Nucleus accumbens (tissue), 56 donors: ENCODE measurements around the gene ENOX1.

Experiments
- DNase-seq, 56 donors: peaks; one replicate each; lab custom pipeline; 2025; lab: John Stamatoyannopoulos, UW

ENOX1 gene

DNA sequence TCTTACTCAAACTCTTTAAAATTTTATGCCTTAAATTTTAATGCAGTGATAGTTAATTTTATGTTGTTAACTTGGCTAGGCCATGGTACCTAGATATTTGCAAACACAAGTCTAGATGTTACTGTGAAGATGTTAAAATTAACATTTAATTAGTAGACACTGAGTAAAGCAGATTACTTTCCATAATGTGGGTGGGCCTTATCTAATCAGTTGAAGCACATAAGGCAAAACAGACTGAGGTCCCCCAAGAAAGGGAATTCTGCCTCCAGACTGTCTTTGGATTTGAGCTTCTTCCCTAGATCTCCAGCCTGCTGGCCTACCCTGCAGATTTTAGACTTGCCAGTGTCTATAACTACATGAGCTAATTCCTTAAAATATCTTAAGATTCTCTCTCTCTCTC lies 294.0 kb downstream of the ENOX1 start:
- DNase-seq, result no peak

DNA sequence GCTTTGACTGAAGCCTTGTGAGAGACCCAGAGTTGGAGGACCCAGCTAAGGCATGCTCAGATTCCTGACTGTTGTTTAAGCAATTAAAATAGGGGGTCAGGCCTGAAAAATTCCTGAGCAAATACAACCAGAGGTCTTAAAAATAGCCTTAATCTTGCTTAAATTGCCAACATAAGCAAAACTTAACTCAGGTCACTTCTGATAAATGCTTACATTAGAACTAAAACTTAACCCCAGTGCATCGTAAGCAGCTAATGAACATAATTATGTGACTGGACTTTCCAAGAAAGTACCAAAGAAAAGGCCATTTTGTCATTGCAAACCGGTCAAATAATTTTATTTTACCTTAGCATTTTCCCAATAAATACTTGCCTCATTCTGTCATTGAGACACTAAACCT lies 294.5 kb downstream of the ENOX1 start:
- DNase-seq, result no peak

DNA sequence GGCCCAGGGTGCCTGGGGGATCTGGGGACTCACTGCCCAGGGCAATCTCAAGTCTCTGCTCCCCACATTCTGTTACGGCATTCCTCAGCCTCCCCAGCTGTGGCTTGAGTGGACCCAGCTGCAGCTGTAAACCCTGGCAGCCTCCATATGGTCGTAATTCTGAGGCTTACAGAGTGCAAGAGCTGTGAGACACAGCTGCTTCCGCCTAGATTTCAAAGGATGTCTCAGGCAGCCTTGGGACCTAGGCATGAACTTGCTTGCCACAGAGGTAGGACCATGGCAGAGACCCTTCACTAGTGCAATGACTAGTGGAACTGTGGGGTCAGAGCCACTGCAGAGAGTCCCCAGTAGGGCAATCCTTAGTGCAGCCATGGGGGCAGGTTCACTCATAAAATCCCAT lies 297.5 kb downstream of the ENOX1 start:
- DNase-seq, result peak in 8 of 56 donors; percentile 4 to 19 (median 12)

DNA sequence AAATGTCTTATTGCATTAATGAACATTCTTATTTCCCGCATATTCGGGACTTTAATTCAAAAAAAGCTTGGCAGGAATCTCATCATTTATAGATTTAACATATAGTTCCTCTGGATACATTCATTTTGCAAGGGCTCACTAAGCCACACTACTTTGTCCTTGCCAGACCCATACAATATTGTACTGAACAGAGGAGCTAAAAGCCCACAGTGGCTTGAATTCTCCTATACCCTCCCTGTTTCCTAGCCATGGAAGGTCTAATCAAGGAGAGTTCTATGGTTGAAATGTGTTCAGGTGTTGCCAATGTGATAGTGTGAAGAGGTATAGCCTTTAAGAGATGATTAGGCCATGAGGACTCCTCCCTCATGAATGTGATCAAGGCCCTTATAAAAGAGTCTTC lies 298.9 kb downstream of the ENOX1 start:
- DNase-seq, result no peak

- DNase-seq, result no peak
Measured at GRCh38 chr13:43487461-43487860, 299.3 kb downstream of the ENOX1 start.

DNA sequence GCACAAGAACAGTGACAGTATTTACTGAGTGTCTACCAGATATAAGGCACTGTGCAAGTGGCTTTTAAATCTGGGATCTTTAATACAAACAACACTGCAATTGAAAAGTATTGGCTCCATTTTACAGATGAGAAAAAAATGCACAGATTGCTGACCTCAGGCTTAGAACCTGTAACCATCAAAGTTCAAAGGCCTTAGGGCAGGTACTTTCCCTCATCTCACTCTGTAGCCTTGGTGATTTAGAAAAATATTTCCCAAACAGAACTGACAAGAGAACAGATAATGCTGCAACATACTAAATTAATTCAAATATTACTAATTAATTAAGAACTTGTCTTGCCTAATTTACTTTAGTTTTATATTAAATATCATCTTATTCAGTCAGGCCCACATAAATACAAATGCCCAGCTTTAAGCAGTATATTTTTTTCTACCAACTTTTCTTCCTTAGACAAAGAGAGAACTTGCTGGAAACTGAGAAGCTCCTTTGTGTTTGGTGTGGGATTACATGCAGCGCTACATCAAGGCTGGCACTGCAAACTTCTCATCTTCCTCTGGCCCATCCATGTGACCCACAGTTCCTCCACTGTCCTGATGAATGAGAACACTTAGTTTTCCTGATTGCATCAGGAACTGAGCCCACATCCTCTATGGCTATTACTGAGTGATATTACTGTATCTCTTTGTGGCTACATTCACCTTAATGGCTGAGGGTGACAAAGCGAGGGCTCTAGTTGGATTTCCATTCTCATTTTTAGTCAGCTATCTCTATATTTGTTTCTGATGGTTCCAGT lies 302.1 kb downstream of the ENOX1 start:
- peak in 14 of 56 donors; percentile 2 to 62 (median 13) for DNase-seq

DNA sequence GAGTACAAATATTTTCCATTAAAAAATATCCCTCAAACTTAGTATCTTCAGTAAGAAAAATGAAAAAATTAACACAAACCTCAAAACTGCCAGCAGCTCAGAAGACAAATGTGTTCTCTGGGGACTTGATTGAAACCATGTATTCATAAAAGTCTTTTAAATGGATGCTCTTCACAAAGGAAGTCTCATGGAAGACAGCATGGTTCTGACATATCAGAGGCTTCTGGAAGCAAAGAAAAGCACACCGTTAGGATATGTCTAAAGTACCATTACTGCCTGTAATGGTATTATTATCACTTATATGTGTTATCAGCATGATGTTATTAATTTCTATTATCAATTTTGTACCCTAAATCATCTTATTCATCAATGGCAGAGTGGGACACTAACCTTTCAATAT lies 302.8 kb downstream of the ENOX1 start:
- no peak for DNase-seq

GRCh38 chr13:43482641-43483040 lies 304.1 kb downstream of the ENOX1 start:
- no peak for DNase-seq

DNA sequence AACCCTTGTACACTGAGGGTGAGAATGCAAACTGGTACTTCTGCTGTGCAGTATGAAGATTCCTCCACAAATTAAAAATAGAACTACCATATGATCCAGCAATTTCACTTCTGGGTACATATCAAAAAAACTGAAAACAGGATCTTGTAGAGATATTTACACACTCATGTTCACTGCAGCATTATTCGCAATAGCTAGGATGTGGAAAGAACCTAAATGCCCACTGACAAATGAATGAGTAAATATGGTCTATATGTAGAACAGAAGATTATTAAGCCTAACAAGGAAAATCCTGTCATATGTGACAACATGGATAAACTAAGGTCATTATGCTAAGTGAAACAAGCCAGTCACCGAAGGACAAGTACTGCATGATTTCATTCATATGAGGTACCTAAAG lies 304.7 kb downstream of the ENOX1 start:
- DNase-seq, result no peak

GRCh38 chr13:43478902-43479301 lies 307.9 kb downstream of the ENOX1 start:
- DNase-seq, result no peak

DNA sequence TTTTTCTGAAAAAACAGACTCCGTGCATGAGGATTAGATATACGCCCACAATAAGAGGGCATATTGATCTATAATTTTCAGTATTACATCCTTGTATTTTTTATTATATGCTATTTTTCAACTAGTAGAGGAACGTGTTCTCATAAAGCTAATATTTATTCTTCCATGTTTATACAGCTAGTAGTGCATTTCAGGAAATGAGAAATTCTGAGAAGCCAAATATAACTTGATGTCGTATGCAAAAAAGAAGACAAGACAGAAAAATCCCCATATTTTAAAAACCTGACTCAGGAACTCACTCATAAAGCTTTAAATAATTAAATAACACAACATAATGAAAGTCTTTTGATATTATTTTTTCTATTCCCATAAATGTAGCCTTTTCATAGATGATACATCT lies 308.6 kb downstream of the ENOX1 start:
- no peak for DNase-seq

- DNase-seq, result no peak
Measured at GRCh38 chr13:43475140-43475539, 311.6 kb downstream of the ENOX1 start.

DNA sequence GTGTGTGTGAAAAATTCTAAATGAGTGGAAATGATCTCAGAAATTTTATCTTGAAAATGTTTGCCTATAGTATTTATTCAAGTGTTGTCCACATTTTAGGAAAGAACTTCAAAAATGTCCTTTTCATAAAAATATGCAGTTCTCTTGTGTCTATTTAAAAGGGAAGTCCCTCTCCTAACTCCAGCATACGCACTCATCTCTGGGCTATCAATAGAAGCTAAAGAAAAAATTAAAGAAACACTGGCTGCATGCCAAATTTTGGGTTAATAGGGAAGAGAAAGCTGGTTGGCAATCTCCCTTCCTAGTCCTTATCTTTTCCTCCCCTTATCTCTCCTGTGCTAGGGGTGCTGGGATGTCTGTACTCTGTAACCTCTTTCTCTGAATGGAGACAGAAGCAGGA lies 313.3 kb downstream of the ENOX1 start:
- peak in 1 of 56 donors; percentile 8 for DNase-seq

DNA sequence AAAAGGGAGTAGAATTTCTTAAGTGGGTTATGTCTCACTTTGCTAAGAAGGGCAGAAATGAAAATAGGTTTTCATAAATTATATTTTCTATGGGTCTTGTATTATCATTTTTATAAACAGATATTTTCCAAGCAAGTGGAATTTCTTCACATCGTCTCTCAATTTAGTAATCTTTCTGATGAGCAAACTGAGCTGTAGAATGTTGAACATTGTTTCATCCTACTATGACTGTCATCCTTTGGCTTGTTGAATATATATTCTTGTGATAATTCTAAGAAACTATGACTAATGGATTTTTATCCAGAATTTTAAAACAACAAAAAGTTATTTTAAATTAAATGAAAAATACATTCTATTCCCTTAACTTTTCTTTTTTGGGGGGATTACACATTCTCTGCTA lies 313.8 kb downstream of the ENOX1 start:
- no peak for DNase-seq

- DNase-seq, result peak in 2 of 56 donors; percentile 1 to 3
Measured at GRCh38 chr13:43472339-43472738, 314.4 kb downstream of the ENOX1 start.

- no peak for DNase-seq
Measured at GRCh38 chr13:43470610-43471009, 316.2 kb downstream of the ENOX1 start.

DNA sequence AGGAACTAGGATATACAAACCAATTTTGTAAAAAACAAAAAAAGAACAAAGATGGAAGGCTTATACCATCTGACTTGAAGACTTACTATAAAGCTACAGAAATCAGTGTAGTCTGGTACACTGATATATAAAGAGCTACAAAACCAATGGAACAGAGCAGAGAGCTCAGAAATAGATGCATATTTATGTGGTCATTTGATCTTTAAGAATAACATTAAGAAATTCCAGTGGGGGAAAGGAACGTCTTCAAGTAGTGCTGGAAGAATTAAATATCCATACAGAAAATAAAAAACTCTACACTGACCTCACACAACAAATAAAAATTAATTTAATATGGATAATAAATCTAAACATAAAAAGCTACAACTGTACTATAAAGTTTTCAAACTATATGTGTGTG lies 317.0 kb downstream of the ENOX1 start:
- no peak for DNase-seq

- DNase-seq, result no peak
Measured at GRCh38 chr13:43464578-43465264, 322.1 kb downstream of the ENOX1 start.

GRCh38 chr13:43448605-43449336 lies 338.0 kb downstream of the ENOX1 start:
- peak in 33 of 56 donors; percentile 1 to 65 (median 17) for DNase-seq

- DNase-seq, result no peak
Measured at GRCh38 chr13:43446126-43446525, 340.6 kb downstream of the ENOX1 start.

GRCh38 chr13:43445668-43446067 lies 341.1 kb downstream of the ENOX1 start:
- no peak for DNase-seq
